H9 (cell line): ENCODE measurements around the gene FABP1. TPM values are rescaled to one million over a fixed set of nuclear protein-coding genes. Genes with fewer than 3 reads are reported as not detected.
A peak's percentile ranks its signal among the peaks of the same experiment; 100 is the strongest.

Experiments
- DNase-seq: peaks from one replicate; pipeline ENCODE4 v3.0.0-alpha.2; 2017
- H2AFZ ChIP-seq: one replicate; pipeline ENCODE4 v1.6.1; 2013; ENCODE audit warnings: mild to moderate bottlenecking, low read length, control low read depth, moderate library complexity
- H2AK5ac ChIP-seq: 2 replicates; pipeline ENCODE4 v1.6.1; 2013; ENCODE audit warnings: low read length, control low read depth, mixed read lengths; ENCODE audit not compliant: insufficient read length
- H2BK120ac ChIP-seq: one replicate; pipeline ENCODE4 v1.6.1; 2013; ENCODE audit warnings: low read depth, mild to moderate bottlenecking, low read length, control low read depth, inconsistent platforms; ENCODE audit not compliant: poor library complexity, severe bottlenecking
- H2BK12ac ChIP-seq: 2 replicates; pipeline ENCODE4 v1.6.1; 2013; ENCODE audit warnings: low read length, control low read depth, mixed read lengths, low read depth; ENCODE audit not compliant: insufficient read length
- H2BK15ac ChIP-seq: 2 replicates; pipeline ENCODE4 v1.6.1; 2013; ENCODE audit warnings: low read depth, low read length, control low read depth
- H2BK20ac ChIP-seq: one replicate; pipeline ENCODE4 v1.6.1; 2013; ENCODE audit warnings: low read depth, mild to moderate bottlenecking, low read length, control low read depth, inconsistent platforms; ENCODE audit not compliant: poor library complexity, severe bottlenecking
- H2BK5ac ChIP-seq: 2 replicates; pipeline ENCODE4 v1.6.1; 2013; ENCODE audit warnings: low read length, control low read depth, mixed read lengths; ENCODE audit not compliant: insufficient read length
- H3K14ac ChIP-seq: 2 replicates; pipeline ENCODE4 v1.6.1; 2013; ENCODE audit warnings: low read length, control low read depth; ENCODE audit not compliant: insufficient read depth
- H3K18ac ChIP-seq: 2 replicates; pipeline ENCODE4 v1.6.1; 2013; ENCODE audit warnings: low read depth, mild to moderate bottlenecking, mixed read lengths, low read length, control low read depth; ENCODE audit not compliant: insufficient read length
- H3K23ac ChIP-seq: 2 replicates; pipeline ENCODE4 v1.6.1; 2013; ENCODE audit warnings: low read length, control low read depth, mixed read lengths, low read depth; ENCODE audit not compliant: insufficient read length
- H3K23me2 ChIP-seq: 2 replicates; pipeline ENCODE4 v1.6.1; 2013; ENCODE audit warnings: low read depth, mild to moderate bottlenecking, mixed read lengths, low read length, control low read depth; ENCODE audit not compliant: insufficient read length, poor library complexity, severe bottlenecking
- H3K27ac ChIP-seq: 2 replicates; pipeline ENCODE4 v1.5.1; 2013; ENCODE audit warnings: low read length, control low read depth, mixed read lengths, low read depth; ENCODE audit not compliant: insufficient read length
- H3K27me3 ChIP-seq: 2 replicates; pipeline ENCODE4 v1.6.1; 2013; ENCODE audit warnings: low read length, control low read depth, inconsistent platforms; ENCODE audit not compliant: insufficient read depth
- H3K4ac ChIP-seq: 2 replicates; pipeline ENCODE4 v1.6.1; 2013; ENCODE audit warnings: low read depth, mild to moderate bottlenecking, control low read depth, inconsistent platforms, low read length, moderate library complexity
- H3K4me1 ChIP-seq: 2 replicates; pipeline ENCODE4 v1.6.1; 2013; ENCODE audit warnings: low read length, control low read depth, inconsistent platforms; ENCODE audit not compliant: insufficient read depth
- H3K4me2 ChIP-seq: 2 replicates; pipeline ENCODE4 v1.6.1; 2013; ENCODE audit warnings: low read length, control low read depth, mixed read lengths; ENCODE audit not compliant: insufficient read length, insufficient read depth
- H3K56ac ChIP-seq: 2 replicates; pipeline ENCODE4 v1.6.1; 2013; ENCODE audit warnings: low read depth, mild to moderate bottlenecking, mixed read lengths, low read length, control low read depth; ENCODE audit not compliant: insufficient read length
- H3K79me1 ChIP-seq: 2 replicates; pipeline ENCODE4 v1.6.1; 2013; ENCODE audit warnings: low read depth, mild to moderate bottlenecking, moderate library complexity, low read length, control low read depth, inconsistent platforms; ENCODE audit not compliant: insufficient read depth, poor library complexity, severe bottlenecking
- H3K79me2 ChIP-seq: 2 replicates; pipeline ENCODE4 v1.6.1; 2013; ENCODE audit warnings: low read length, control low read depth, inconsistent platforms; ENCODE audit not compliant: insufficient read depth
- H3K9ac ChIP-seq: 2 replicates; pipeline ENCODE4 v1.6.1; 2013; ENCODE audit warnings: low read length, control low read depth, mixed read lengths; ENCODE audit not compliant: insufficient read length; ENCODE audit errors: extremely low read depth
- H3K9me3 ChIP-seq: one replicate; pipeline ENCODE4 v1.6.1; 2013; ENCODE audit warnings: low read depth, low read length, inconsistent platforms; ENCODE audit not compliant: control insufficient read depth
- H3T11ph ChIP-seq: one replicate; pipeline ENCODE4 v1.6.1; 2013; ENCODE audit warnings: mild to moderate bottlenecking, low read length, control low read depth, inconsistent platforms
- H4K20me1 ChIP-seq: one replicate; pipeline ENCODE4 v1.6.1; 2013; ENCODE audit not compliant: control insufficient read depth, insufficient read length, insufficient read depth
- H4K5ac ChIP-seq: 2 replicates; pipeline ENCODE4 v1.6.1; 2013; ENCODE audit warnings: low read depth, mild to moderate bottlenecking, mixed read lengths, low read length, control low read depth; ENCODE audit not compliant: insufficient read length
- H4K8ac ChIP-seq: replicated peaks from 2 replicates; pipeline ENCODE4 v1.6.1; 2013; ENCODE audit warnings: low read length, control low read depth, mixed read lengths, low read depth; ENCODE audit not compliant: insufficient read length
- H4K91ac ChIP-seq: 2 replicates; pipeline ENCODE4 v1.6.1; 2013; ENCODE audit warnings: low read depth, mild to moderate bottlenecking, moderate library complexity, mixed read lengths, low read length, control low read depth; ENCODE audit not compliant: insufficient read length
- H3K27ac Mint-ChIP-seq, 3 experiments: 2 replicates in 2 of 3; 3 replicates in 1 of 3; pipeline ENCODE4 v1.8.0; 2020 to 2021; ENCODE audit warnings: mixed read lengths in 3 of 3, mild to moderate bottlenecking in 1 of 3, moderate library complexity in 1 of 3
- H3K27me3 Mint-ChIP-seq: 2 replicates; pipeline ENCODE4 v1.8.0; 2021; ENCODE audit warnings: low read depth, mild to moderate bottlenecking, moderate library complexity, mixed read lengths
- H3K36me3 Mint-ChIP-seq, 3 experiments: 2 replicates in 2 of 3; 3 replicates in 1 of 3; pipeline ENCODE4 v1.8.0; 2020 to 2021; ENCODE audit warnings: low read depth in 3 of 3, mixed read lengths in 3 of 3; ENCODE audit not compliant: insufficient read depth in 1 of 3
- H3K4me1 Mint-ChIP-seq, 2 experiments: 2 replicates each; pipeline ENCODE4 v1.8.0; 2020; ENCODE audit warnings: mixed read lengths in 2 of 2
- H3K4me3 Mint-ChIP-seq, 2 experiments: 2 replicates in 1 of 2; 3 replicates in 1 of 2; pipeline ENCODE4 v1.8.0; 2020 to 2021; ENCODE audit warnings: mild to moderate bottlenecking in 2 of 2, mixed read lengths in 2 of 2, moderate library complexity in 1 of 2
- H3K9me3 Mint-ChIP-seq, 2 experiments: 2 replicates in 1 of 2; 3 replicates in 1 of 2; pipeline ENCODE4 v1.8.0; 2020; ENCODE audit warnings: mild to moderate bottlenecking in 2 of 2, mixed read lengths in 2 of 2, moderate library complexity in 1 of 2
- CTCF ChIP-seq: fragments of 200-600 bp; sonication (generic); conservative IDR thresholded peaks from 3 replicates; pipeline ENCODE4 v1.8.0; 2021; ENCODE audit warnings: antibody characterized with exemption, mild to moderate bottlenecking
- WGBS: extraction: QIAGEN DNeasy Blood & Tissue Kit; methylation state at CpG from one replicate; pipeline ENCODE4 v1.1.7; 2013; ENCODE audit warnings: missing lambda C conversion rate, low lambda C conversion rate, mixed read lengths; ENCODE audit not compliant: insufficient read length; ENCODE audit errors: extremely low coverage; 5-methylcytosine and 5-hydroxymethylcytosine counted together
- total RNA-seq: library from RNA; stranded (reverse); gene quantifications from 2 replicates; pipeline ENCODE4 v1.2.1, GENCODE V29; 2021

Gene FABP1
- total RNA-seq, 1 experiment from 2014 or later, result not detected

GRCh38 chr2:88087073-88087472, 40.8 kb downstream of the FABP1 start:
- Histone ChIP-seq H3K27ac (no peak overlapping the region), H2AK5ac (no peak overlapping the region), H3K56ac (no peak overlapping the region), H4K8ac (no peak overlapping the region), H3K27me3 (no peaks in the 10 kb centered on the region; the same call in 1 of the 2 replicates), H3K4me1 (peaks cover 9% of the 10 kb centered on the region), H3K23me2 (no peaks in the 10 kb centered on the region), H3K4ac (no peak overlapping the region), H2BK15ac (no peak overlapping the region), H2AFZ (no peak overlapping the region), H4K5ac (no peak overlapping the region), H2BK5ac (no peak overlapping the region), H3K79me1 (no peaks in the 10 kb centered on the region), H3K79me2 (no peaks in the 10 kb centered on the region), H2BK12ac (no peak overlapping the region), H3K18ac (no peak overlapping the region), H3K9me3 (no peaks in the 10 kb centered on the region), H4K20me1 (no peaks in the 10 kb centered on the region), H2BK20ac (no peak overlapping the region), H2BK120ac (no peak overlapping the region), H3T11ph (no peak overlapping the region), H3K23ac (no peak overlapping the region), H4K91ac (no peak overlapping the region), H3K4me2 (no peak overlapping the region), H3K9ac (no peak overlapping the region), H3K14ac (no peak overlapping the region)
- Mint-ChIP-seq H3K27me3 (no peaks in the 10 kb centered on the region; the same call in 1 of the 2 replicates), H3K36me3 (no peaks in the 10 kb centered on the region), H3K4me3 (no peak overlapping the region), H3K27ac (peak overlapping the region in 1 of 3 experiments; percentile 57; a peak in 1 of 7 replicates), H3K9me3 (no peaks in the 10 kb centered on the region), H3K4me1 (peaks cover 14% of the 10 kb centered on the region in 2 experiments)
- no peak for TF ChIP-seq CTCF
- WGBS, result no CpG with 5 or more reads among the region's 2 CpGs
- no peak for DNase-seq
